HG03442 (cell line): ENCODE data around the gene RAD9A.
"Not testable (repeated sequence)": the region's sequence is repeated elsewhere in the genome, so short reads cannot be mapped to it uniquely, and the experiment has no call there.

Experiments
- ATAC-seq: cut with Tn5 transposase; IDR thresholded peaks from one replicate; pipeline ENCODE4 v1.9.1; 2021; ENCODE audit warnings: mild to moderate bottlenecking, moderate library complexity; ENCODE audit not compliant: unreplicated experiment

The RAD9A gene

GRCh38 chr11:67421430-67422031, 29.7 kb downstream of the RAD9A start:
- no peak for ATAC-seq

- no peak for ATAC-seq
Observed at GRCh38 chr11:67422891-67423290, 31.1 kb downstream of the RAD9A start.

- ATAC-seq = no peak
Observed at GRCh38 chr11:67423466-67423865, 31.7 kb downstream of the RAD9A start.

- ATAC-seq = no peak
Observed at GRCh38 chr11:67423891-67424613, 32.3 kb downstream of the RAD9A start.

DNA sequence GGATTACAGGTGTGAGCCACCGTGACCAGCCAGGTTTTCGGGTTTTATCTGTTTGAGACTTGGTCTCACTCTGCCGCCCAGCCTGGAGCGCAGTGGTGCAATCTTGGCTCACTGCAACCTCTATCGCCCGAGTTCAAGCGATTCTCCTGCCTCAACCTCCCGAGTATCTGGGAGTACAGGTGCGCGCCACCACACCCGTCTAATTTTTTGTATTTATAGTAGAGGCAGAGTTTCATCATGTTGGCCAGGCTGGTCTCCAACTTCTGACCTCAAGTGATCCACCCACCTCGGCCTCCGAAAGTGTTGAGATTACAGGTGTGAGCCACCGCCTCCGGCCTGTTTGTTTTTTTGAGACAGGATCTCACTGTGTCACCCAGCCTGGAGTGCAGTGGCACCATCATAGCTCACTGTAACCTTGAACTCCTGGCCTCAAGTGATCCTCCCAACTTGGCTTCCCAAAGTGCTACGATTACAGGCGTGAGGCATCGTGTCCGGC, 35.6 kb downstream of the RAD9A start:
- ATAC-seq = not testable (repeated sequence)

DNA sequence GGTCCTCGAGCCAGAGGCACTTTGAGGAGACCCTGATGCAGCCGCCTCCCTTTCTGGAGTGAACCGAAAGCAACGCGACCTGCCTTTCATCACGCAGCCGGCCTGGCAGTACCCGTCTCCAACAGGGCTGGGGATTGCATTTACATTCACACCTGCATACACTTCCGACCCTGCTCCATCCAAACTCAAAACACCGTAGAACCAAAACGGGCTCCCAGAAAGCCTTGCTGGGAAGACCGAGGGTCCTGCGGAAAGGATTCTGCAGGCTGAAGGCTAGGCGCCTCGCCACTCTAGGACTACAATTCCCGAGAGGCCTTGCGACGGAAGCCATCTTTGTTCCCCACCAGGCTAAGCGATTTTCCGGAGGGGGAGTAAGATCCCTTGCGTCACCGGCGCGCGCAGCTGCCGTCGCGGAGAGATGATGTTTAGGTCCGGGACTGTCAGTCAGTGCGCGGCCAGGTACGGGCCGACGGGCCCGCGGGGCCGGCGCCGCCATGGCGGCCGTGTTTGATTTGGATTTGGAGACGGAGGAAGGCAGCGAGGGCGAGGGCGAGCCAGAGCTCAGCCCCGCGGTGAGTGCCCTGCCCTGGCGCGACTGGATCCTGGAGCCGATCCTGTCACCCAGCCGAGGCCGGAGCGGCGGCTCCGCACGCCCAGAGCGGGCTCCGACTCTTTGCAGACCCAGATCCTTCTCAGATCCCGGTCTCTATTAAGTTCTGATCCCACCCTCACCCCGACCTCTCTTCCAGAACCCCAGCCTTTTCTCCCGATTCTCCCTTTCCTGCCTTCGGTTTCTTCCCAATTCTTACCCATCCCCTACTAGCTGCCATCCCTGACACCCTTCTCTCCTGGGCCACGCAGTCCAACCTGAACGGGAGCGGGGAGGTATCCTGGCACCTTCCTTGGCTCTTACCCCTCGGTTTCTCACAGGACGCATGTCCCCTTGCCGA, 36.5 kb downstream of the RAD9A start, which contains the start of gene RPS6KB2:
RPS6KB2 (plus strand) TSS at position 443 of the 950 bp plus-strand sequence; CDS start at position 495, 52 bp downstream.
- peak; percentile 84 for ATAC-seq

GRCh38 chr11:67429038-67429668, 37.4 kb downstream of the RAD9A start:
- ATAC-seq = no peak

DNA sequence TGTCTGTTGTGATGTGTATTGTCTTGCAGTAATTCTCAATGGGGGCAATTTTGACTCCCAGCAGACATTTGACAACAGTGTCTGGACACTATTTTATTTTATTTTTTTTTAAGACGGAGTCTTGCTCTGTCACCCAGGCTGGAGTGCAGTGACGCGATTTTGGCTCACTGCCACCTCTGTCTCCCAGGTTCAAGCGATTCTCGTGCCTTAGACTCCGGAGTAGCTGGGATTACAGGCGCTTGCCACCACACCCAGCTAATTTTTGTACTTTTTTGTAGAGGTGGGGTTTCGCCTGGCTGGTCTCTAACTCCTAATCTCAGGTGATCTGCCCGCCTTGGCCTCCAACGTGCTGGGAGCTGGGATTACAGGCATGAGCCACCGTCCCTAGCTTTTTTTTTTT, 37.9 kb downstream of the RAD9A start:
- no peak for ATAC-seq

DNA sequence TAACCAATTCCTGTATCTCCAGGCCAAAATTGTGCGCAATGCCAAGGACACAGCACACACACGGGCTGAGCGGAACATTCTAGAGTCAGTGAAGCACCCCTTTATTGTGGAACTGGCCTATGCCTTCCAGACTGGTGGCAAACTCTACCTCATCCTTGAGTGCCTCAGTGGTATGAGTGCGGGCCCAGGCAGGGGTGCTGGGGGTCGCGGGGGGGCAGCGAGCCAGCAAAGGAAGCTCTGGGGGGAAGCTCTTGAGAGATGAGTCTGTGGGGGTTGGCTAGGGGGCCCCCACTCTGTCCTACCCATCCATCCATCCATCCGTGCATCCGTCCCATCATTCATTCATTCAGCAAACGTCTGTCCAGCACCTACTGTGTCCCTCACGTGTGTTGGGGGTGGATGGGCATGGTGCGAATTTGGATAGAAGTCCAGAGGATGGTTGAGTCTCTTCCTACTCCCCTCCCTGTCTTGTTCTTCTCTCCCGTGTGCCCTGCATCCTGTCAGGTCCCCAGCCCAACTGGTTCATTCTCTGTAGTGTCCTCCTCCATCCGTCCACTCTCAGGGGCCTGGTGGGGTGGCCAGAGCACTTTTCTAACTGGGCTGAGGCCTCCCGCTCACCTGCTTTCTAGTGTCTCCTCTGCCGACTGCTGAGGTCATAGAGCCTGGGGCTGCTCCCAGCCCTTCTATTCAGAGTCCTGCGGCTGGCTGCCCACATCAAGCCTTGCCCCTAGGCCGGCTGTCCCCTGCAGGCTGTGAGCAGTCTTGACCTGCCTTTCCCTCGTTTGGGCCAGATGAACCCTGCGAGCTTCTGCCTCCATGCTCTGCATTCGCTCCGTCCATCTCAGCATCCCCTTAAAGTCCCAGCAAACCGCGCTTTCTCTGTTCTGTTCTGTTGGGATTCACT, 39.8 kb downstream of the RAD9A start:
- ATAC-seq = no peak

DNA sequence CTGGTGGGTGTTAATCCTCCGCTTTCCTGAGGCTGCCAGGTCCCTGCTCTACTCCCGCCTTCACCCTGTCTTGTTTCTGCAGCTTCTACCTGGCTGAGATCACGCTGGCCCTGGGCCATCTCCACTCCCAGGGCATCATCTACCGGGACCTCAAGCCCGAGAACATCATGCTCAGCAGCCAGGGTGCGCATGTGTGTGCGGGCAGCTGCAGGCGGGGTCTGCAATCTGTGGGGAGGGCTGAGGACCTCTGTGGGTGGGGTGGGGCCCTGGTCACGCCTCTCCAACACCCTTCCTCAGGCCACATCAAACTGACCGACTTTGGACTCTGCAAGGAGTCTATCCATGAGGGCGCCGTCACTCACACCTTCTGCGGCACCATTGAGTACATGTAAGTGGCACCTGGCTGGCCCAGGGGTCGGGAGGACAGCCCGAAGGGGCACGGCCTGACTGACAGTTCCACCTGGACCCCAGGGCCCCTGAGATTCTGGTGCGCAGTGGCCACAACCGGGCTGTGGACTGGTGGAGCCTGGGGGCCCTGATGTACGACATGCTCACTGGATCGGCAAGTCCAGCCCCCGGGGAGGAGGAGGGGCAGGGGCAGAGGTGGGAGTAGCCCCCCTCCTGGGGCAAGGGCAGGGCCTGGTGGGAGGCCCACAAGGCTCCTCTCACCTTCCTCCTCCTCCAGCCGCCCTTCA, 41.0 kb downstream of the RAD9A start:
- no peak for ATAC-seq

DNA sequence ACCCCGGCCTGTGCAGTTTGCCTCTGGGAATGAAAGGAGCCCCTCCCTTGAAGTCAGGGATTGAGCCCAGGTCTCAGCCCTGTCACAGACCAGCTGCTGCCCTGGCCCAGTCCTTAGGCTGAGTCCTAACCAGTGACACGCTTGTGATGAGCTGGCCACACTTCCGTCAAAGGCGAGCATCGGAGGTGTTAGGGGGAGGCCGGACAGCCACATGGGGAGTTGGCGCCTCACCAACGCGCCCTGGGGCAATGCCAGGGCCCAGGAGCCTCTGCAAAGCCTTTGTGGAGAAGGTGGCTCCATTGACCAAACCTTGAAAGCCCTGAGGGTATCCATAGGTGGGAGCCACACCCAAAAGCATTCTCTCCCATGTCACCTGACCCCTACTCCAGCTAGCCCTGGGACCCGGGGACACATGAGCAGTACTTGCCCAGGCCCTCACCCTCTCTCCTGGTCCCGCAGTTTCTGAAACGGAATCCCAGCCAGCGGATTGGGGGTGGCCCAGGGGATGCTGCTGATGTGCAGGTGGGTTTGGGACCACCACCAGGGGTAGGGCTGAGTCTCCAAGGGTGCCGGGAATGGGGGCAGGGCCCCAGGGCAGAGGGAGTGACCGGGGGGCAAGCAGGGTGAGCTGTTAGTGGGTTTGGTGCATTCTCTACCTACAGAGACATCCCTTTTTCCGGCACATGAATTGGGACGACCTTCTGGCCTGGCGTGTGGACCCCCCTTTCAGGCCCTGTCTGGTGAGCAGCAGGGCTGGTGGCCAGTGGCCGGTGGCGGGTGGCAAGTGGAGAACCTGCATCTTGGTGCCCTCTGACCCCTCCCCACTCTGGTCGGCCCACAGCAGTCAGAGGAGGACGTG, 42.0 kb downstream of the RAD9A start:
- ATAC-seq = no peak

- no peak for ATAC-seq
Observed at GRCh38 chr11:67434395-67434881, 42.7 kb downstream of the RAD9A start.

DNA sequence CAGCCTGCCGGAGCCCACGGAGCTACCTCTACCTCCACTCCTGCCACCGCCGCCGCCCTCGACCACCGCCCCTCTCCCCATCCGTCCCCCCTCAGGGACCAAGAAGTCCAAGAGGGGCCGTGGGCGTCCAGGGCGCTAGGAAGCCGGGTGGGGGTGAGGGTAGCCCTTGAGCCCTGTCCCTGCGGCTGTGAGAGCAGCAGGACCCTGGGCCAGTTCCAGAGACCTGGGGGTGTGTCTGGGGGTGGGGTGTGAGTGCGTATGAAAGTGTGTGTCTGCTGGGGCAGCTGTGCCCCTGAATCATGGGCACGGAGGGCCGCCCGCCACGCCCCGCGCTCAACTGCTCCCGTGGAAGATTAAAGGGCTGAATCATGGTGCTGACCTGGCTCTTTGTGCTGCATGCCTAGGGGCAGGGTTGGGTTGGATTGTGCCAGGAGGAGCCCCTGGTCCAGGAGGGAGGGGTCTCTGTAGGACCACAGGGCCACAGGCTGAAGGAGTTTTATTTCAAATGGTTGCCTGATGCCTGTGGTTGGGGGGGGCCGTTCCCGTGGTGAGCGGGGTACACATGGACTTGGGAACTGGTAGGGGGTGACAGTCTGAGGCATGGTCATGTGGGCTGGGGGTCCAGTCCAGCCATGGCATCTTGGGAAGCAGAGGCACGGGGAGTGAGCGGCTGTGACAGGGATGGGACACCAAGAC, 43.4 kb downstream of the RAD9A start:
- no peak for ATAC-seq

GRCh38 chr11:67435727-67436458, 44.1 kb downstream of the RAD9A start:
- ATAC-seq = no peak

DNA sequence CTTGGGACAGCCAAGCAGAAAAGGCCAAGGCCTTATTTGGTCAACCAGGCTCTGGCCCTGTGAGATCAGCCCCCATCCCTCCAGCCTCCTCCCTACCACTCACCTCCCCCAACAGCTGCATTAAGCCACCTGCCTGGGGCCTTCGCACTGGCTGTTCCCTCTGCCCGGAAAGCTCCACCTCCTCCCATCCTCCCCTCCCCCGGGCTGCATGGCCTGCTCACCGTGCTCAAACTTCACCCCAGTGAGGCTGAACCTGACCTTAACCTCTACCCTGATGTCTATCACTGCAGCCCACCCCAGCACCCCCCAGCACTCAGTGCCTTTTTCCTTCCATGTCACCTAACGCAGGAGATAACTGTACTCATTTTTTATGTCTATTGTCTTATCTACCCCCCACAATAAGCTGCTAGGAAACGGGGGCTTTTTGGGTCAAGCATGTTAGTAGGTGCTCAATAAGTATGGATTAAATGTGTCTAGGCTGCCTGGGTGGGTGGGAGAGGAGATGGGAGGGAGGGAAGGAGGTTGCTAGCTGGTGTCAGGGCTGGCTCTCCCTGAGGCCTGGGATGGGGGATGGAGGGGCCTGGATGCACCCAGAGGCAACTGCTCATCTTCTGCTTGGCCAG, 44.8 kb downstream of the RAD9A start:
- ATAC-seq = no peak

DNA sequence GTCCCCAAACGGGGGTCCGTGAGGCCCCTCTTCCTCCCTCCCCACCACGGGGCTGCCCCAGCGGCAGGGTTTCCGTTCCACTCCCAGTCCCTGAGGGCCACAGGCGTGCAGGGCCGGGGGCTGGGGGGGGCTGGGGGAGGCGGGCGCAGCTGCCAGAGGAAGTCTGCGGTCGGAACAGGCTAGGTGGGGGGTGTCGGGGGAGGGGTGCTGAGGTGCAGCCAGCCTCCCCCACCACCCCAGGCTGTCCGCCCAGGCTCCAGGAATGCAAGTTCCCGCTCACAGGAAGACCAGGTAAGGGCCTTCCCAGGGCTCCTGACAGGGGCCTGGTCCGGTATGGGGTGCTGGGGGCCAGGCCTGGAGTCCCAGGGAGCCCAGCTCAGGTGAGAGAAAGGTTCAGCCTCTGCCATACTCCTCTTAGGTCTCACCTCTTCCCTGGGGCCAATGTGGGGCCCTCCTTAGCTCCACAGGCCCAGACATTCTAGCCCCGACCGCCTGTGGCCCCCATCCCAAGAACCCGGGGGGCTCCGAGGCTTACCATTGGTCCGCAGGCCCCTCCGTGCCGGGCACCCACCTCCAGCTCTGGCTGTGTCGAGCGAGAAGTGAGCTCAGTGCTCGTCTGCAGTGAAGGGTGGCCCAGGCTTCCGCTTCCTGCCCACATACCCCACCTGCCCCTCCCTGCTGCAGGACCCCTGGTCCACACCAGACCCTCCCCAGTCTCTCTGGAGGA, 45.5 kb downstream of the RAD9A start, which contains the start of gene PTPRCAP:
PTPRCAP (minus strand) TSS at position 601 of the 727 bp plus-strand sequence; CDS start at position 538, 63 bp downstream.
- no peak for ATAC-seq
